HCT116 (cell line): ENCODE data around the gene ERBB3. TPM values are rescaled to one million over a fixed set of nuclear protein-coding genes. Genes with fewer than 3 reads are reported as not detected.

Experiments used
- ATAC-seq: fragments of 200-7000 bp; cut with Tn5 transposase; 2 replicates; pipeline ENCODE4 v1.9.1; 2020; ENCODE audit warnings: mild to moderate bottlenecking, moderate library complexity
- BruUV-seq: library from RNA; stranded (reverse); fragments of 400-500 nt; replicated peaks from 2 replicates; lab custom pipeline; 2021; lab: Mats Ljungman, UMichigan
- CTCF ChIA-PET: fragments of 300-600 bp; sonication (Branson Sonifier 250); formaldehyde crosslinking; loops from one replicate; lab custom pipeline; 2021; ENCODE audit warnings: antibody characterized with exemption; lab: Charles Lee
- POLR2A ChIA-PET: fragments of 300-600, 350-600 bp; sonication (Branson Sonifier 250); formaldehyde crosslinking; loops from one replicate; lab custom pipeline; 2021; ENCODE audit warnings: antibody characterized with exemption; lab: Charles Lee
- RAD21 ChIA-PET, 2 experiments: fragments of 300-600 bp; sonication (Branson Sonifier 250); formaldehyde crosslinking; loops; one replicate each; lab custom pipeline; 2023; ENCODE audit warnings: low total read pairs in 2 of 2; ENCODE audit not compliant: uncharacterized antibody in 2 of 2, unreplicated experiment in 2 of 2, low non-redundant PET in 1 of 2; lab: Charles Lee
- DNase-seq: peaks from one replicate; pipeline ENCODE4 v3.0.0-alpha.2; 2010; ENCODE audit warnings: low read depth, low spot score
- H2AFZ ChIP-seq: fragments of 200-600 bp; shearing (Covaris generic), sonication (generic); 2 replicates; pipeline ENCODE4 v1.6.1; 2017; ENCODE audit warnings: low read depth, mixed run types, mixed read lengths, antibody characterized with exemption, low read length; ENCODE audit not compliant: poor library complexity, severe bottlenecking
- H3K27ac ChIP-seq: 2 replicates; pipeline ENCODE4 v1.5.1; 2012; ENCODE audit warnings: low read depth, low read length
- H3K27me3 ChIP-seq: fragments of 200-600 bp; sonication (generic); 2 replicates; pipeline ENCODE4 v1.6.1; 2016; ENCODE audit warnings: mixed run types, low read length, mixed read lengths; ENCODE audit not compliant: insufficient read depth
- H3K36me3 ChIP-seq, 2 experiments: fragments of 200-500 bp in 1 of 2; fragments of 200-600 bp in 1 of 2; sonication (Bioruptor generic) in 1 of 2; sonication (generic) in 1 of 2; 2 replicates each; pipeline versions ENCODE4 v1.5.1 to v1.6.1; 2014 to 2016; ENCODE audit warnings: low read length in 2 of 2, inconsistent platforms in 1 of 2, mixed read lengths in 1 of 2, mixed run types in 1 of 2; ENCODE audit not compliant: insufficient read depth in 2 of 2, control insufficient read depth in 1 of 2
- H3K4me1 ChIP-seq, 2 experiments: fragments of 200-600 bp in 1 of 2; sonication (generic) in 1 of 2; 2 replicates each; pipeline versions ENCODE4 v1.5.1 to v1.6.1; 2012 to 2017; ENCODE audit warnings: low read length in 2 of 2, inconsistent platforms in 1 of 2, mild to moderate bottlenecking in 1 of 2, mixed read lengths in 1 of 2, mixed run types in 1 of 2, moderate library complexity in 1 of 2; ENCODE audit not compliant: insufficient read depth in 2 of 2, control insufficient read depth in 1 of 2
- H3K4me2 ChIP-seq: fragments of 200-600 bp; sonication (generic); 2 replicates; pipeline ENCODE4 v1.6.1; 2017; ENCODE audit warnings: mixed run types, low read length, mixed read lengths
- H3K4me3 ChIP-seq, 2 experiments: fragments of 200-600 bp in 1 of 2; sonication (generic) in 1 of 2; replicated peaks in 1 of 2; 2 replicates each; pipeline ENCODE4 v1.5.1; 2011 to 2016; ENCODE audit warnings: low read length in 2 of 2, control low read depth in 1 of 2, low read depth in 1 of 2, mild to moderate bottlenecking in 1 of 2, mixed read lengths in 1 of 2, mixed run types in 1 of 2
- H3K79me2 ChIP-seq: fragments of 200-600 bp; sonication (generic); 2 replicates; pipeline ENCODE4 v1.6.1; 2017; ENCODE audit warnings: mild to moderate bottlenecking, mixed run types, low read length, moderate library complexity, mixed read lengths; ENCODE audit not compliant: insufficient read depth
- H3K9ac ChIP-seq: fragments of 200-600 bp; sonication (generic); 2 replicates; pipeline ENCODE4 v1.6.1; 2016; ENCODE audit warnings: low read length, mixed read lengths
- H3K9me2 ChIP-seq: fragments of 200-600 bp; sonication (generic), shearing (Covaris generic); 2 replicates; pipeline ENCODE4 v1.6.1; 2017; ENCODE audit warnings: mixed run types, mild to moderate bottlenecking, moderate library complexity; ENCODE audit not compliant: insufficient read depth
- H3K9me3 ChIP-seq, 2 experiments: fragments of 200-500 bp in 1 of 2; fragments of 200-600 bp in 1 of 2; sonication (Bioruptor generic) in 1 of 2; sonication (generic) in 1 of 2; 2 replicates each; pipeline ENCODE4 v1.6.1; 2014 to 2017; ENCODE audit warnings: low read length in 2 of 2, mixed read lengths in 2 of 2, inconsistent platforms in 1 of 2, low read depth in 1 of 2, mild to moderate bottlenecking in 1 of 2, mixed run types in 1 of 2, moderate library complexity in 1 of 2; ENCODE audit not compliant: control insufficient read depth in 1 of 2, insufficient read depth in 1 of 2
- H4K20me1 ChIP-seq: fragments of 200-600 bp; sonication (generic), shearing (Covaris generic); 2 replicates; pipeline ENCODE4 v1.6.1; 2017; ENCODE audit warnings: mixed run types, mild to moderate bottlenecking, moderate library complexity; ENCODE audit not compliant: insufficient read depth
- CBX3 ChIP-seq: IDR thresholded peaks from 2 replicates; pipeline ENCODE4 v1.6.1; 2012; ENCODE audit warnings: low read depth
- CEBPB ChIP-seq: IDR thresholded peaks from 2 replicates; pipeline ENCODE4 v1.6.1; 2012; ENCODE audit warnings: low read depth
- CTCF ChIP-seq, 3 experiments: fragments of 200-600 bp in 1 of 3; sonication (generic) in 1 of 3; IDR thresholded peaks in 2 of 3; conservative IDR thresholded peaks in 1 of 3; 2 replicates each; pipeline ENCODE4 v1.5.1; 2012 to 2017; ENCODE audit warnings: low read depth in 2 of 3, low read length in 2 of 3, antibody characterized with exemption in 1 of 3, borderline replicate concordance in 1 of 3, control low read depth in 1 of 3, mild to moderate bottlenecking in 1 of 3, mixed read lengths in 1 of 3, mixed run types in 1 of 3, moderate library complexity in 1 of 3; ENCODE audit not compliant: insufficient read depth in 1 of 3
- EGR1 ChIP-seq: IDR thresholded peaks from 2 replicates; pipeline ENCODE4 v1.6.1; 2012; ENCODE audit warnings: low read depth
- EZH2 ChIP-seq: fragments of 200-600 bp; sonication (generic); IDR thresholded peaks from 2 replicates; pipeline ENCODE4 v1.6.1; 2017; ENCODE audit warnings: antibody characterized with exemption, mixed run types
- FOSL1 ChIP-seq: IDR thresholded peaks from 2 replicates; pipeline ENCODE4 v1.6.1; 2012; ENCODE audit warnings: low read depth
- JUND ChIP-seq: IDR thresholded peaks from 2 replicates; pipeline ENCODE4 v1.6.1; 2012
- POLR2A ChIP-seq: IDR thresholded peaks from 2 replicates; pipeline ENCODE4 v1.7.0; 2011; ENCODE audit warnings: borderline replicate concordance; ENCODE audit not compliant: insufficient read depth, insufficient read length; ENCODE audit errors: extremely low read depth
- POLR2AphosphoS5 ChIP-seq: IDR thresholded peaks from 2 replicates; pipeline ENCODE4 v1.6.1; 2011; ENCODE audit warnings: mild to moderate bottlenecking, low read depth, low read length, moderate library complexity
- RAD21 ChIP-seq: IDR thresholded peaks from 2 replicates; pipeline ENCODE4 v1.6.1; 2012; ENCODE audit warnings: low read depth, mild to moderate bottlenecking
- REST ChIP-seq: IDR thresholded peaks from 2 replicates; pipeline ENCODE4 v1.6.1; 2012; ENCODE audit warnings: low read depth
- SIN3A ChIP-seq: IDR thresholded peaks from 2 replicates; pipeline ENCODE4 v1.6.1; 2012; ENCODE audit warnings: low read depth
- SP1 ChIP-seq: IDR thresholded peaks from 2 replicates; pipeline ENCODE4 v1.6.1; 2012; ENCODE audit warnings: low read depth
- YY1 ChIP-seq: IDR thresholded peaks from 2 replicates; pipeline ENCODE4 v1.6.1; 2011; ENCODE audit warnings: low read length, low read depth, moderate library complexity, mild to moderate bottlenecking; ENCODE audit not compliant: insufficient replicate concordance; ENCODE audit errors: extremely low read depth
- ZBTB33 ChIP-seq: IDR thresholded peaks from 2 replicates; pipeline ENCODE4 v1.6.1; 2011; ENCODE audit warnings: mild to moderate bottlenecking, low read length, moderate library complexity; ENCODE audit not compliant: insufficient replicate concordance; ENCODE audit errors: extremely low read depth
- ZFX ChIP-seq: fragments of 450-650 bp; IDR thresholded peaks from 2 replicates; pipeline ENCODE4 v1.6.1; 2017
- intact Hi-C: fragments of 100-400 bp; cut with micrococcal nuclease; formaldehyde crosslinking; loops from 2 replicates; pipeline ENCODE4 v1.10.0; 2022
- total RNA-seq: library from RNA; stranded (reverse); gene quantifications from one replicate; pipeline ENCODE4 v1.2.1, GENCODE V29; 2021; ENCODE audit not compliant: unreplicated experiment

Gene ERBB3
- total RNA-seq, 1 experiment from 2014 or later, result 39.7 TPM

- Histone ChIP-seq H3K9me2 (no peaks in the 10 kb centered on the region), H3K36me3 (peaks cover 11 to 41% of the 10 kb centered on the region in 2 experiments), H3K27ac (peak within 1 kb of the TSS; percentile 93), H2AFZ (peak within 1 kb of the TSS; percentile 24), H3K4me1 (peaks cover 23 to 34% of the 10 kb centered on the region in 2 experiments), H4K20me1 (no peaks in the 10 kb centered on the region), H3K9me3 (no peaks in the 10 kb centered on the region), H3K79me2 (peaks cover 18% of the 10 kb centered on the region), H3K4me2 (peak within 1 kb of the TSS; percentile 88), H3K27me3 (no peaks in the 10 kb centered on the region), H3K4me3 (peak within 1 kb of the TSS; percentile 80 to 82), H3K9ac (peak within 1 kb of the TSS; percentile 92)
- TF ChIP-seq ZFX (peak; percentile 29; the same call in 1 of the 2 replicates), FOSL1 (no peak), ZBTB33 (peak; percentile 66), EZH2 (no peak), CBX3 (no peak), SIN3A (no peak), SP1 (no peak), EGR1 (no peak), REST (no peak), YY1 (peak; percentile 90), POLR2AphosphoS5 (peak; percentile 100), CEBPB (no peak), POLR2A (peak; percentile 100), RAD21 (no peak), CTCF (IDR thresholded peaks at IDR 0.05 in 2 of 3, conservative IDR thresholded peaks at IDR 0.05 in 1 of 3; ENCODE audit: borderline replicate concordance in 1 of 3, insufficient read depth in 1 of 3, low read depth in 2 of 3, low read length in 2 of 3) (no peak), JUND (no peak)
- intact Hi-C loops, result loop anchor here (1.0 to 10.0 kb wide), 4 partner anchors 12 to 382 kb away; partner anchors contain the start of genes PA2G4 and SUOX
- TSS peak; percentile 92 for BruUV-seq
- ATAC-seq (peak; percentile 31), DNase-seq (peak; percentile 91)
- RAD21 ChIA-PET, result no interaction called here
- CTCF ChIA-PET, result interaction anchor here (2.2 to 3.3 kb wide), 2 partner anchors 11 to 12 kb away, joined by 5 to 24 read pairs; partner anchors contain the start of genes ESYT1 and PA2G4
- POLR2A ChIA-PET, result interaction anchor here (0.7 to 4.6 kb wide), 9 partner anchors 11 to 379 kb away, joined by 3 to 75 read pairs (median 5); partner anchors contain the start of genes ESYT1, PA2G4, RAB5B and SMARCC2
Measured at GRCh38 chr12:56116267-56117081, 36.5 kb downstream of the ERBB3 start, which contains the start of gene RPL41. RPL41 (plus strand) TSS chr12:56116633.
